ENCODE measurements around the gene DTX1.

GRCh38 chr12:113091506-113091905 is 35.0 kb downstream of the DTX1 start:
- TF ChIP-seq, protein P1, sequence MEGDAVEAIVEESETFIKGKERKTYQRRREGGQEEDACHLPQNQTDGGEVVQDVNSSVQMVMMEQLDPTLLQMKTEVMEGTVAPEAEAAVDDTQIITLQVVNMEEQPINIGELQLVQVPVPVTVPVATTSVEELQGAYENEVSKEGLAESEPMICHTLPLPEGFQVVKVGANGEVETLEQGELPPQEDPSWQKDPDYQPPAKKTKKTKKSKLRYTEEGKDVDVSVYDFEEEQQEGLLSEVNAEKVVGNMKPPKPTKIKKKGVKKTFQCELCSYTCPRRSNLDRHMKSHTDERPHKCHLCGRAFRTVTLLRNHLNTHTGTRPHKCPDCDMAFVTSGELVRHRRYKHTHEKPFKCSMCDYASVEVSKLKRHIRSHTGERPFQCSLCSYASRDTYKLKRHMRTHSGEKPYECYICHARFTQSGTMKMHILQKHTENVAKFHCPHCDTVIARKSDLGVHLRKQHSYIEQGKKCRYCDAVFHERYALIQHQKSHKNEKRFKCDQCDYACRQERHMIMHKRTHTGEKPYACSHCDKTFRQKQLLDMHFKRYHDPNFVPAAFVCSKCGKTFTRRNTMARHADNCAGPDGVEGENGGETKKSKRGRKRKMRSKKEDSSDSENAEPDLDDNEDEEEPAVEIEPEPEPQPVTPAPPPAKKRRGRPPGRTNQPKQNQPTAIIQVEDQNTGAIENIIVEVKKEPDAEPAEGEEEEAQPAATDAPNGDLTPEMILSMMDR (IDR thresholded peaks at IDR 0.05) = no peak
- no peak for TF ChIP-seq POLR2A (IDR thresholded peaks at IDR 0.05)
